Ovary (tissue), 3 donors: Measurements from ENCODE around the gene C6orf62.

Experiments
- CTCF ChIP-seq, 3 donors: fragments of 450-650 bp in 2 of 3; fragments of 200-600 bp in 1 of 3; IDR thresholded peaks; one replicate each; pipeline versions ENCODE4 v1.5.1 to v1.8.0; 2016 to 2022; ENCODE audit warnings: antibody characterized with exemption in 3 of 3, mild to moderate bottlenecking in 1 of 3
- EP300 ChIP-seq: sonication (generic); formaldehyde crosslinking; IDR thresholded peaks from one replicate; pipeline ENCODE4 v1.6.1; 2017; ENCODE audit warnings: antibody characterized with exemption
- POLR2A ChIP-seq: fragments of 450-650 bp; IDR thresholded peaks from one replicate; pipeline ENCODE4 v1.6.1; 2017; ENCODE audit warnings: antibody characterized with exemption, mild to moderate bottlenecking, moderate library complexity
- donor health status: DM: no; HTN: no; CAD: no.

DNA sequence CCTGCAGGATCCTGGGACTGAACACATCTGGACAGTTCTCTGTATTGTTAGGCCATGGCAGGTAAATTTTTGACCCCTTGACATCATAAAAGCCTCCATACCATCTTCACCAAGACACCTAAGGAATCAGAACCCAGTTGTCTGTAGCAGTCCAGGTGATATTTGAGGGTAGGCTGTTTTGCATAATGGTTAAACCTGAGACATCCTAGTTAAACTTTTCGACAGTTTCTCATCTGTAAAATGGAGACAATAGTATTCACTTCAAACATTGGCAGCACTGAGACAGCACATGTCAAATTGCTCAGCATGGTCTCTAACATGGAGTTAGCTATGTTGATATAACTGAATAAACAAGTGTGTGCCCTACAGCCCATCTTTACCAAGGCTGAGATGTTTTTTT lies 24.8 kb downstream of the C6orf62 start:
- no peak for TF ChIP-seq EP300
- TF ChIP-seq CTCF (IDR thresholded peaks at IDR 0.05), result no peak
- TF ChIP-seq POLR2A, result no peak
